GM12878 (cell line): ENCODE results near the gene SYPL1. TPM values are rescaled to one million over a fixed set of nuclear protein-coding genes. Genes with fewer than 3 reads are reported as not detected.
A peak's percentile ranks its signal among the peaks of the same experiment; 100 is the strongest.

Experiments used
- EED ChIP-seq: sonication (generic); IDR thresholded peaks from 2 replicates; pipeline ENCODE4 v1.6.1; 2016; ENCODE audit warnings: antibody characterized with exemption, low read depth
- EGR1 ChIP-seq, 2 experiments: IDR thresholded peaks; 1 replicate in 1 of 2; 2 replicates in 1 of 2; pipeline ENCODE4 v1.6.1; 2011 to 2012; ENCODE audit warnings: low read depth in 2 of 2, low read length in 2 of 2, borderline replicate concordance in 1 of 2, mild to moderate bottlenecking in 1 of 2, moderate library complexity in 1 of 2
- HDGF ChIP-seq: fragments of 450-650 bp; IDR thresholded peaks from 2 replicates; pipeline ENCODE4 v1.6.1; 2016; ENCODE audit warnings: antibody characterized with exemption
- KLF5 ChIP-seq: fragments of 450-650 bp; IDR thresholded peaks from 2 replicates; pipeline ENCODE4 v1.6.1; 2014; ENCODE audit warnings: mild to moderate bottlenecking; ENCODE audit not compliant: partially characterized antibody
- MTA2 ChIP-seq: fragments of 450-650 bp; IDR thresholded peaks from 2 replicates; pipeline ENCODE4 v1.6.1; 2016; ENCODE audit warnings: low read depth, mild to moderate bottlenecking, moderate library complexity
- NFIC ChIP-seq: IDR thresholded peaks from 2 replicates; pipeline ENCODE4 v1.6.1; 2012; ENCODE audit warnings: low read depth, mild to moderate bottlenecking, inconsistent platforms, low read length, moderate library complexity
- NR2F1 ChIP-seq: fragments of 450-650 bp; conservative IDR thresholded peaks from 2 replicates; pipeline ENCODE4 v1.6.1; 2017; ENCODE audit warnings: mild to moderate bottlenecking
- SREBF2 ChIP-seq: IDR thresholded peaks from 2 replicates; pipeline ENCODE4 v1.6.1; 2012; ENCODE audit warnings: mild to moderate bottlenecking, low read length
- SUZ12 ChIP-seq: fragments of 200-600 bp; sonication (generic); IDR thresholded peaks from one replicate; pipeline ENCODE4 v1.6.1; 2018; ENCODE audit warnings: antibody characterized with exemption, mild to moderate bottlenecking; ENCODE audit not compliant: unreplicated experiment
- YY1 ChIP-seq: IDR thresholded peaks from 2 replicates; pipeline ENCODE4 v1.6.1; 2011; ENCODE audit warnings: low read depth, mild to moderate bottlenecking, low read length
- ZBED1 ChIP-seq: IDR thresholded peaks from 2 replicates; pipeline ENCODE4 v1.6.1; 2016; ENCODE audit warnings: borderline replicate concordance
- polyA plus RNA-seq, 11 experiments: library from polyadenylated mRNA; depleted of rRNA in 4 of 11; unstranded in 6 of 11; stranded (reverse) in 5 of 11; fragments of >200 nt; fragmentation: Nextera tagmentation in 4 of 11; fragmentation: Illumina TruSeq in 1 of 11; extraction: Ambion mirVana in 4 of 11; extraction: Trizol in 1 of 11; gene quantifications; 1 replicate in 1 of 11; 2 replicates in 10 of 11; pipeline versions ENCODE4 v1.2.1 to v1.2.3, GENCODE V29; 2011 to 2016; ENCODE audit warnings: inconsistent platforms in 2 of 11, missing spikeins in 2 of 11, low read depth in 1 of 11
- total RNA-seq, 4 experiments: library from RNA; depleted of rRNA in 3 of 4; stranded (reverse); fragments of >200 nt in 3 of 4; fragmentation: Illumina TruSeq in 1 of 4; extraction: Trizol in 1 of 4; gene quantifications; 2 replicates each; pipeline versions ENCODE4 v1.2.1 to v1.2.3, GENCODE V29; 2013 to 2021
- TF ChIP-seq, protein P1 (sequence below): fragments of 450-650 bp; IDR thresholded peaks from 2 replicates; pipeline ENCODE4 v1.6.1; 2018; ENCODE audit warnings: mild to moderate bottlenecking, low read depth, moderate library complexity; ENCODE audit not compliant: partially characterized antibody
- TF ChIP-seq, protein P2 (sequence below): fragments of 450-650 bp; IDR thresholded peaks from 2 replicates; pipeline ENCODE4 v1.6.1; 2016; ENCODE audit warnings: mild to moderate bottlenecking
- TF ChIP-seq, protein P3 (sequence below): fragments of 450-650 bp; IDR thresholded peaks from 2 replicates; pipeline ENCODE4 v1.6.1; 2014; ENCODE audit warnings: mild to moderate bottlenecking
- TF ChIP-seq, protein P4 (sequence below): fragments of 450-650 bp; IDR thresholded peaks from 2 replicates; pipeline ENCODE4 v1.6.1; 2016; ENCODE audit warnings: mild to moderate bottlenecking, moderate library complexity, borderline replicate concordance
- TF ChIP-seq, protein P5 (sequence below), 3 experiments: IDR thresholded peaks in 2 of 3; conservative IDR thresholded peaks in 1 of 3; 2 replicates each; pipeline ENCODE4 v1.5.1; 2011; ENCODE audit warnings: low read depth in 3 of 3, low read length in 3 of 3, mild to moderate bottlenecking in 3 of 3, control low read depth in 2 of 3, moderate library complexity in 2 of 3, inconsistent platforms in 1 of 3, mixed read lengths in 1 of 3; ENCODE audit not compliant: control insufficient read depth in 2 of 3, insufficient read depth in 1 of 3; ENCODE audit errors: extremely low read depth in 1 of 3

Gene SYPL1
- total and polyA plus RNA-seq, 10 of the 15 experiments (the other 5 are each of a cell fraction or from before 2014, with no cell fraction given): 34.5 to 177 (median 87.3) TPM

DNA sequence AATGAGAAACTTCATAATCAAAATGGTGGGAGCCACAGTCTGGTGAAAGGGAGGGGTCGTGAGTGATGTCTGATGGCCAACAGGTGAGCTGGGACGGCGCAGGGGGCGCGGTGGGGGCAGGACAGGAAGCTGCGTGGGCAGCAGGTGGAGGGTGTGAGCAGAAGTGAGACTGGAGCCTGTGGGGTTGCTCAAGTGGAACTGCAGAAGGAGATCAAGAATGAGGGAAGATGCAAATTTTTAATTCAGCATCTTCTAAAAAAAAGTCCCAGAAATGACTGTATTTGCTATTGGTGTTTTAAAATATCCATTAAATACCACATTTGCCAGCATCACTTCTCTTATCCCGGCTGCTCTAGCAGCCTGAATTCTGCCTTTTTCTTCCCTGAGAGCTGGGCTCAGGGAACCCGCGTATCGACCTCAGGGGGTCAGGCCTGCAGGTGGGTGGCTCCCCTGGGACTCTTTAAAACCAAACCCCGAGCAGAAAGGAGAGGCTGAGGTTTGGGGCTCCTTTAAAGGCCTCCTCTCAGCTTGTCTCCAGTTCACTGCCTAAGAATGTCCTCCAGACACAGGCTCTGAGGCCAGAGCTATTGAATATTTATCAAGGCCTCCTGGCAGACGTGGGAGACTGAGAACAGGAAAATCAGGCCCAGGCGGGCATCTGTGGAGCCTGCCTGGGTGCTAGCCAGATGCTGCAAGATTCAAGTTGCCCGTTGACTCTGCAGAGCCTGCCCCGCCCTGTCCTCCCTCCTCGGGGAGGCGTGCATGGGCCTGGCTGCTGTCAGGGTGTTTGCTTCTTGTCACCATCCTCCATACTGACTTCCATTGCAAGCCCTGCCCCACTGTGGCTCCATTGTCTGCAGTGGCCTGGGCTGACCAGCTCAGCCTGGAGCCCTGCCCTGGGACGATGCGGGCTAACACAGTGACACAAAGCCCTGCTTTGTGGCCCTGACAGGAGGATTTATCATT is 53.9 kb downstream of the SYPL1 start (continued):
- TF ChIP-seq, protein P1, sequence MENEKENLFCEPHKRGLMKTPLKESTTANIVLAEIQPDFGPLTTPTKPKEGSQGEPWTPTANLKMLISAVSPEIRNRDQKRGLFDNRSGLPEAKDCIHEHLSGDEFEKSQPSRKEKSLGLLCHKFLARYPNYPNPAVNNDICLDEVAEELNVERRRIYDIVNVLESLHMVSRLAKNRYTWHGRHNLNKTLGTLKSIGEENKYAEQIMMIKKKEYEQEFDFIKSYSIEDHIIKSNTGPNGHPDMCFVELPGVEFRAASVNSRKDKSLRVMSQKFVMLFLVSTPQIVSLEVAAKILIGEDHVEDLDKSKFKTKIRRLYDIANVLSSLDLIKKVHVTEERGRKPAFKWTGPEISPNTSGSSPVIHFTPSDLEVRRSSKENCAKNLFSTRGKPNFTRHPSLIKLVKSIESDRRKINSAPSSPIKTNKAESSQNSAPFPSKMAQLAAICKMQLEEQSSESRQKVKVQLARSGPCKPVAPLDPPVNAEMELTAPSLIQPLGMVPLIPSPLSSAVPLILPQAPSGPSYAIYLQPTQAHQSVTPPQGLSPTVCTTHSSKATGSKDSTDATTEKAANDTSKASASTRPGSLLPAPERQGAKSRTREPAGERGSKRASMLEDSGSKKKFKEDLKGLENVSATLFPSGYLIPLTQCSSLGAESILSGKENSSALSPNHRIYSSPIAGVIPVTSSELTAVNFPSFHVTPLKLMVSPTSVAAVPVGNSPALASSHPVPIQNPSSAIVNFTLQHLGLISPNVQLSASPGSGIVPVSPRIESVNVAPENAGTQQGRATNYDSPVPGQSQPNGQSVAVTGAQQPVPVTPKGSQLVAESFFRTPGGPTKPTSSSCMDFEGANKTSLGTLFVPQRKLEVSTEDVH: no peak
- TF ChIP-seq EED (peak; percentile 90), EGR1 (IDR thresholded peaks at IDR 0.05; ENCODE audit: borderline replicate concordance in 1 of 2, low read depth in 2 of 2, low read length in 2 of 2) (peak in 1 of 2 experiments; percentile 92; a peak in 2 of 3 replicates), KLF5 (no peak), NFIC (peak; percentile 87), NR2F1 (peak; percentile 94), MTA2 (peak; percentile 80), SREBF2 (no peak), YY1 (peak; percentile 68), HDGF (0 out of 2 replicates have a peak, but pooled peaks have one; percentile 15), SUZ12 (no peak), ZBED1 (peak; percentile 27; the same call in 1 of the 2 replicates)
- TF ChIP-seq, protein P2, sequence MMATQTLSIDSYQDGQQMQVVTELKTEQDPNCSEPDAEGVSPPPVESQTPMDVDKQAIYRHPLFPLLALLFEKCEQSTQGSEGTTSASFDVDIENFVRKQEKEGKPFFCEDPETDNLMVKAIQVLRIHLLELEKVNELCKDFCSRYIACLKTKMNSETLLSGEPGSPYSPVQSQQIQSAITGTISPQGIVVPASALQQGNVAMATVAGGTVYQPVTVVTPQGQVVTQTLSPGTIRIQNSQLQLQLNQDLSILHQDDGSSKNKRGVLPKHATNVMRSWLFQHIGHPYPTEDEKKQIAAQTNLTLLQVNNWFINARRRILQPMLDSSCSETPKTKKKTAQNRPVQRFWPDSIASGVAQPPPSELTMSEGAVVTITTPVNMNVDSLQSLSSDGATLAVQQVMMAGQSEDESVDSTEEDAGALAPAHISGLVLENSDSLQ: peak; percentile 55; the same call in 1 of the 2 replicates
- TF ChIP-seq, protein P3, sequence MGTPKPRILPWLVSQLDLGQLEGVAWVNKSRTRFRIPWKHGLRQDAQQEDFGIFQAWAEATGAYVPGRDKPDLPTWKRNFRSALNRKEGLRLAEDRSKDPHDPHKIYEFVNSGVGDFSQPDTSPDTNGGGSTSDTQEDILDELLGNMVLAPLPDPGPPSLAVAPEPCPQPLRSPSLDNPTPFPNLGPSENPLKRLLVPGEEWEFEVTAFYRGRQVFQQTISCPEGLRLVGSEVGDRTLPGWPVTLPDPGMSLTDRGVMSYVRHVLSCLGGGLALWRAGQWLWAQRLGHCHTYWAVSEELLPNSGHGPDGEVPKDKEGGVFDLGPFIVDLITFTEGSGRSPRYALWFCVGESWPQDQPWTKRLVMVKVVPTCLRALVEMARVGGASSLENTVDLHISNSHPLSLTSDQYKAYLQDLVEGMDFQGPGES: no peak
- TF ChIP-seq, protein P4, sequence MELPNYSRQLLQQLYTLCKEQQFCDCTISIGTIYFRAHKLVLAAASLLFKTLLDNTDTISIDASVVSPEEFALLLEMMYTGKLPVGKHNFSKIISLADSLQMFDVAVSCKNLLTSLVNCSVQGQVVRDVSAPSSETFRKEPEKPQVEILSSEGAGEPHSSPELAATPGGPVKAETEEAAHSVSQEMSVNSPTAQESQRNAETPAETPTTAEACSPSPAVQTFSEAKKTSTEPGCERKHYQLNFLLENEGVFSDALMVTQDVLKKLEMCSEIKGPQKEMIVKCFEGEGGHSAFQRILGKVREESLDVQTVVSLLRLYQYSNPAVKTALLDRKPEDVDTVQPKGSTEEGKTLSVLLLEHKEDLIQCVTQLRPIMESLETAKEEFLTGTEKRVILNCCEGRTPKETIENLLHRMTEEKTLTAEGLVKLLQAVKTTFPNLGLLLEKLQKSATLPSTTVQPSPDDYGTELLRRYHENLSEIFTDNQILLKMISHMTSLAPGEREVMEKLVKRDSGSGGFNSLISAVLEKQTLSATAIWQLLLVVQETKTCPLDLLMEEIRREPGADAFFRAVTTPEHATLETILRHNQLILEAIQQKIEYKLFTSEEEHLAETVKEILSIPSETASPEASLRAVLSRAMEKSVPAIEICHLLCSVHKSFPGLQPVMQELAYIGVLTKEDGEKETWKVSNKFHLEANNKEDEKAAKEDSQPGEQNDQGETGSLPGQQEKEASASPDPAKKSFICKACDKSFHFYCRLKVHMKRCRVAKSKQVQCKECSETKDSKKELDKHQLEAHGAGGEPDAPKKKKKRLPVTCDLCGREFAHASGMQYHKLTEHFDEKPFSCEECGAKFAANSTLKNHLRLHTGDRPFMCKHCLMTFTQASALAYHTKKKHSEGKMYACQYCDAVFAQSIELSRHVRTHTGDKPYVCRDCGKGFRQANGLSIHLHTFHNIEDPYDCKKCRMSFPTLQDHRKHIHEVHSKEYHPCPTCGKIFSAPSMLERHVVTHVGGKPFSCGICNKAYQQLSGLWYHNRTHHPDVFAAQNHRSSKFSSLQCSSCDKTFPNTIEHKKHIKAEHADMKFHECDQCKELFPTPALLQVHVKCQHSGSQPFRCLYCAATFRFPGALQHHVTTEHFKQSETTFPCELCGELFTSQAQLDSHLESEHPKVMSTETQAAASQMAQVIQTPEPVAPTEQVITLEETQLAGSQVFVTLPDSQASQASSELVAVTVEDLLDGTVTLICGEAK: no peak
- TF ChIP-seq, protein P5, sequence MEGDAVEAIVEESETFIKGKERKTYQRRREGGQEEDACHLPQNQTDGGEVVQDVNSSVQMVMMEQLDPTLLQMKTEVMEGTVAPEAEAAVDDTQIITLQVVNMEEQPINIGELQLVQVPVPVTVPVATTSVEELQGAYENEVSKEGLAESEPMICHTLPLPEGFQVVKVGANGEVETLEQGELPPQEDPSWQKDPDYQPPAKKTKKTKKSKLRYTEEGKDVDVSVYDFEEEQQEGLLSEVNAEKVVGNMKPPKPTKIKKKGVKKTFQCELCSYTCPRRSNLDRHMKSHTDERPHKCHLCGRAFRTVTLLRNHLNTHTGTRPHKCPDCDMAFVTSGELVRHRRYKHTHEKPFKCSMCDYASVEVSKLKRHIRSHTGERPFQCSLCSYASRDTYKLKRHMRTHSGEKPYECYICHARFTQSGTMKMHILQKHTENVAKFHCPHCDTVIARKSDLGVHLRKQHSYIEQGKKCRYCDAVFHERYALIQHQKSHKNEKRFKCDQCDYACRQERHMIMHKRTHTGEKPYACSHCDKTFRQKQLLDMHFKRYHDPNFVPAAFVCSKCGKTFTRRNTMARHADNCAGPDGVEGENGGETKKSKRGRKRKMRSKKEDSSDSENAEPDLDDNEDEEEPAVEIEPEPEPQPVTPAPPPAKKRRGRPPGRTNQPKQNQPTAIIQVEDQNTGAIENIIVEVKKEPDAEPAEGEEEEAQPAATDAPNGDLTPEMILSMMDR (IDR thresholded peaks at IDR 0.05 in 2 of 3, conservative IDR thresholded peaks at IDR 0.05 in 1 of 3; ENCODE audit: control insufficient read depth in 2 of 3, extremely low read depth in 1 of 3, insufficient read depth in 1 of 3, low read depth in 3 of 3, low read length in 3 of 3): peak in 1 of 3 experiments; percentile 0; a peak in 1 of 6 replicates
